AG09309 (cell line): ENCODE results near the gene TRIM32.

ENCODE experiments used
- DNase-seq: peaks from one replicate; pipeline ENCODE4 v3.0.0-alpha.2; 2010; ENCODE audit warnings: low read depth
- H3K4me3 ChIP-seq: 2 replicates; pipeline ENCODE4 v1.5.1; 2011; ENCODE audit warnings: mild to moderate bottlenecking, low read depth, low read length, moderate library complexity; ENCODE audit not compliant: control insufficient read depth
- CTCF ChIP-seq: IDR thresholded peaks from 2 replicates; pipeline ENCODE4 v1.5.1; 2011; ENCODE audit warnings: mild to moderate bottlenecking, low read depth, low read length, inconsistent platforms; ENCODE audit not compliant: insufficient read depth, control insufficient read depth; ENCODE audit errors: missing control alignments

Gene TRIM32

DNA sequence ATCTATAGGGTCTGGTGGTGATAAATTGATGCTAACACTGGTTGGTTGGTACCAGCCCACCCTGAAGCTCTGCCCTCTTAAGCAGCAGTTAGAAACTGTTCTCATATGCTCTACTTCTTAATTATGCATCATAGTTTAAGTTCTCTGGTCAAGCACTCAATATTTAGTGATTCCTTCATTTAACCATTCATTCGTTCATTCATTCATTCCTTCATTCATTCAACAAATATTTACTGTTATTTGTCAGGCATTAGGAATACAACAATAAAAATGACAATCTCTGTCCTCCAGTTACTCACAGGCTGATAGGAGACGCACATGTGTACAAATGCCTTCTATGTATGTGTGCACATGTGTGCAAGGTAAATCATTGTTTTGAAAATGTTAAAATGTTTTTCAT lies 54.6 kb downstream of the TRIM32 start:
- TF ChIP-seq CTCF = no peak

DNA sequence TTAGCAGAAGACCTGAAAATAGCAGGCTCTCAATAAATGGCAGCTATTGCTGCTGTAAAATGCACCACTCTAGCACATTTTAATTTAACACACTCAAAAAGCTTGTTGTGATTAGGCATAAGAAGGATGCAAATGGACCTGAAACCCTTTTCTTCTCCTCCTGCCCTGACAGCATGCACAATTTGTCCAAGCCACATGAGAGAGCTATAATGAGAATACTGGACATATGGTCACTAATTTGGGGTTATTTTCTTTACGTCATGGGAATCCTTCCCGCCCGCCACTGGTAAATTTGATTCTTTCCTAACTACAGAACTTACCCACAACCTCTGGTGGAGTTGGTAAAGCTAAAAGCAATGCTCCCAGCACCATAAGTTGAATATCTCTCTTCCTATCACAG lies 62.1 kb downstream of the TRIM32 start:
- H3K4me3 ChIP-seq = no peak overlapping the region
- no peak for TF ChIP-seq CTCF
- DNase-seq = no peak

More for the DNA sequence above, 54.6 kb downstream of the TRIM32 start:
- no peak overlapping the region for H3K4me3 ChIP-seq
- no peak for DNase-seq

GRCh38 chr9:116749772-116750171 lies 62.7 kb downstream of the TRIM32 start:
- DNase-seq = no peak
- no peak overlapping the region for H3K4me3 ChIP-seq
- no peak for TF ChIP-seq CTCF

DNA sequence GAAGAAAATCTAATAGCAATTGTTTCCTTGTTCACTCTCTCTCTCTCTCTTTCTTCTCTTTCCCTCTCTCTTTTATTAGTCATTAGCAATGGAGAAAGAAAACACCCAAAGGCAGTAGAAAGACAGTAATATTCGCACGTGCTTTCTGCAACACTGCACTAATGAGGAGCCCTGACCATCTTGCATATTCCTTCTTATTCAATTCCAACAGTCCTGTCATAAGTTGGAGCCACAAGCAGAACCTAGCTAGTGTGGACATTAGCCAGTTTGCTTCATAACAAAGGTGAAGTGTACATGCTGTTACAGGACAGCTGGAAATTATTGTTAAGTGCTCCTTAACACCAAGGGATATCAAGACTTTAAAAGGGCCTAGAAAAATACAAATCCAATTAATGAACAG lies 63.4 kb downstream of the TRIM32 start:
- no peak for DNase-seq
- no peak for TF ChIP-seq CTCF
- no peak overlapping the region for H3K4me3 ChIP-seq
